GM18909 (cell line): ENCODE data around the gene KLRC4.
"Not testable (repeated sequence)": the region's sequence is repeated elsewhere in the genome, so short reads cannot be mapped to it uniquely, and the experiment has no call there.

Experiments used
- ATAC-seq: cut with Tn5 transposase; IDR thresholded peaks from one replicate; pipeline ENCODE4 v1.9.1; 2021; ENCODE audit warnings: mild to moderate bottlenecking; ENCODE audit not compliant: unreplicated experiment, poor library complexity

KLRC4 gene

GRCh38 chr12:10400829-10401228, 8.7 kb downstream of the KLRC4 start:
- no peak for ATAC-seq

GRCh38 chr12:10398168-10398567, 11.4 kb downstream of the KLRC4 start:
- ATAC-seq, result no peak

GRCh38 chr12:10397296-10397695, 12.3 kb downstream of the KLRC4 start:
- no peak for ATAC-seq

- ATAC-seq, result not testable (repeated sequence)
These were observed 13.4 kb downstream of the KLRC4 start for GRCh38 chr12:10396176-10396575.

- peak; percentile 84 for ATAC-seq
These were observed 14.1 kb downstream of the KLRC4 start for GRCh38 chr12:10395390-10395998.

GRCh38 chr12:10394531-10395152, 14.9 kb downstream of the KLRC4 start:
- not testable (repeated sequence) for ATAC-seq

- no peak for ATAC-seq
These were observed 16.3 kb downstream of the KLRC4 start for GRCh38 chr12:10393291-10393690.

GRCh38 chr12:10392394-10392930, 17.1 kb downstream of the KLRC4 start:
- peak; percentile 80 for ATAC-seq

GRCh38 chr12:10390991-10391390, 18.6 kb downstream of the KLRC4 start:
- not testable (repeated sequence) for ATAC-seq

GRCh38 chr12:10389904-10390303, 19.7 kb downstream of the KLRC4 start, which contains the start of gene KLRK1:
KLRK1 (minus strand) TSS chr12:10390041; CDS start chr12:10388810, 1,231 bp downstream.
- no peak for ATAC-seq

- ATAC-seq, result no peak
These were observed 20.7 kb downstream of the KLRC4 start for GRCh38 chr12:10388624-10389413.

GRCh38 chr12:10387498-10387897, 22.1 kb downstream of the KLRC4 start:
- ATAC-seq, result not testable (repeated sequence)

- no peak for ATAC-seq
These were observed 22.7 kb downstream of the KLRC4 start for GRCh38 chr12:10386857-10387256.

- ATAC-seq, result no peak
These were observed 24.4 kb downstream of the KLRC4 start for GRCh38 chr12:10385166-10385613.

- ATAC-seq, result no peak
These were observed 25.4 kb downstream of the KLRC4 start for GRCh38 chr12:10384191-10384590.

GRCh38 chr12:10381928-10382628, 27.5 kb downstream of the KLRC4 start:
- no peak for ATAC-seq

- not testable (repeated sequence) for ATAC-seq
These were observed 30.8 kb downstream of the KLRC4 start for GRCh38 chr12:10378737-10379136.

- ATAC-seq, result no peak
These were observed 34.9 kb downstream of the KLRC4 start for GRCh38 chr12:10374624-10375018.

GRCh38 chr12:10372559-10372958, 37.0 kb downstream of the KLRC4 start:
- no peak for ATAC-seq

GRCh38 chr12:10371893-10372535, 37.5 kb downstream of the KLRC4 start:
- ATAC-seq, result not testable (repeated sequence)
